Measurements from ENCODE around the gene MMP3. TPM values are rescaled to one million over a fixed set of nuclear protein-coding genes. Genes with fewer than 3 reads are reported as not detected.

MMP3 gene
- total and polyA plus RNA-seq, 2 experiments from 2014 or later: 0.68 TPM; not detected in 1

GRCh38 chr11:102831128-102831488 is 12.3 kb downstream of the MMP3 start:
- Histone ChIP-seq H3F3A (replicated peaks; ENCODE audit: low read depth) (no peaks in the 10 kb centered on the region), H3K9me2 (ENCODE audit: insufficient read depth) (no peaks in the 10 kb centered on the region), H3K4me1 (ENCODE audit: insufficient read depth) (peaks cover 8% of the 10 kb centered on the region), H3K4me3 (no peak overlapping the region), H2AFZ (no peak overlapping the region), H3K27ac (ENCODE audit: low read depth) (no peak overlapping the region), H4K20me1 (replicated peaks; ENCODE audit: insufficient read depth) (no peaks in the 10 kb centered on the region), H3K79me2 (replicated peaks; ENCODE audit: insufficient read depth) (no peaks in the 10 kb centered on the region), H3K4me2 (no peak overlapping the region), H3K27me3 (ENCODE audit: insufficient read depth) (no peaks in the 10 kb centered on the region), H3K36me3 (ENCODE audit: insufficient read depth) (no peaks in the 10 kb centered on the region)
- Mint-ChIP-seq H3K4me1 (peaks cover 18% of the 10 kb centered on the region), H3K27me3 (ENCODE audit: insufficient read depth, low read depth, poor library complexity) (no peaks in the 10 kb centered on the region), H3K9me3 (peaks cover 10% of the 10 kb centered on the region), H3K4me3 (no peak overlapping the region), H3K27ac (no peak overlapping the region), H3K36me3 (ENCODE audit: low read depth) (peaks cover 9% of the 10 kb centered on the region)
- no peak for ATAC-seq
- TF ChIP-seq REST (IDR thresholded peaks at IDR 0.05; ENCODE audit: unreplicated experiment) (no peak), POLR2AphosphoS5 (IDR thresholded peaks at IDR 0.05; ENCODE audit: low read depth) (no peak), ZNF331 (CRISPR knock-in tag; IDR thresholded peaks at IDR 0.05; ENCODE audit: low read depth) (no peak), NANOG (IDR thresholded peaks at IDR 0.05; ENCODE audit: borderline replicate concordance) (no peak), CTCF (conservative IDR thresholded peaks at IDR 0.05; ENCODE audit: low read depth in 2 of 2) (no peak), JUNB (IDR thresholded peaks at IDR 0.05; ENCODE audit: unreplicated experiment) (no peak)
- no peak for DNase-seq (ENCODE audit: low spot score)

GRCh38 chr11:102830001-102830727 is 13.2 kb downstream of the MMP3 start:
- H3K9me3 Mint-ChIP-seq: peaks cover 17% of the 10 kb centered on the region
- H2AFZ ChIP-seq: peak overlapping the region; percentile 40; the same call in 1 of the 2 replicates
- no peaks in the 10 kb centered on the region for H4K20me1 ChIP-seq (replicated peaks; ENCODE audit: insufficient read depth)
- no peaks in the 10 kb centered on the region for H3K79me2 ChIP-seq (replicated peaks; ENCODE audit: insufficient read depth)
- H3K4me3 ChIP-seq: no peak overlapping the region
- DNase-seq (ENCODE audit: low spot score) (no peak), ATAC-seq (no peak)
- no peak overlapping the region for H3K4me2 ChIP-seq
- H3K9me2 ChIP-seq (ENCODE audit: insufficient read depth): no peaks in the 10 kb centered on the region
- H3K4me1 ChIP-seq (ENCODE audit: insufficient read depth): no peaks in the 10 kb centered on the region
- no peaks in the 10 kb centered on the region for H3K27me3 ChIP-seq (ENCODE audit: insufficient read depth)
- H3K27ac ChIP-seq (ENCODE audit: low read depth): no peak overlapping the region
- H3K36me3 ChIP-seq (ENCODE audit: insufficient read depth): no peaks in the 10 kb centered on the region
- no peak overlapping the region for H3K27ac Mint-ChIP-seq
- no peaks in the 10 kb centered on the region for H3K27me3 Mint-ChIP-seq (ENCODE audit: insufficient read depth, low read depth, poor library complexity)
- H3K36me3 Mint-ChIP-seq (ENCODE audit: low read depth): peaks cover 12% of the 10 kb centered on the region
- no peaks in the 10 kb centered on the region for H3F3A ChIP-seq (replicated peaks; ENCODE audit: low read depth)
- no peak overlapping the region for H3K4me3 Mint-ChIP-seq
- H3K4me1 Mint-ChIP-seq: peaks cover 9% of the 10 kb centered on the region; the same call in 2 of the 3 replicates
- TF ChIP-seq NANOG (IDR thresholded peaks at IDR 0.05; ENCODE audit: borderline replicate concordance): no peak
- TF ChIP-seq POLR2AphosphoS5 (IDR thresholded peaks at IDR 0.05; ENCODE audit: low read depth): no peak
- TF ChIP-seq EZH2 (IDR thresholded peaks at IDR 0.05; ENCODE audit: low read depth, unreplicated experiment): no peak
- no peak for TF ChIP-seq REST (IDR thresholded peaks at IDR 0.05; ENCODE audit: unreplicated experiment)
- TF ChIP-seq EZH2phosphoT487 (IDR thresholded peaks at IDR 0.05; ENCODE audit: unreplicated experiment): no peak

All from GM23338 (cell line).